Skin epidermis (tissue), 12 donors: Measurements from ENCODE around the gene ZNF329.

ENCODE experiments used
- H3K27ac ChIP-seq, 21 experiments: fragments of 200-600 bp; sonication (generic) in 11 of 21; one replicate each; pipeline ENCODE4 v1.5.0; 2020; ENCODE audit warnings: mild to moderate bottlenecking in 3 of 21, inconsistent platforms in 2 of 21, moderate library complexity in 2 of 21
- H3K4me3 ChIP-seq, 7 experiments: fragments of 200-600 bp; sonication (generic) in 2 of 7; one replicate each; pipeline ENCODE4 v1.5.0; 2020; ENCODE audit warnings: inconsistent platforms in 2 of 7, mild to moderate bottlenecking in 2 of 7, moderate library complexity in 1 of 7

The ZNF329 gene

DNA sequence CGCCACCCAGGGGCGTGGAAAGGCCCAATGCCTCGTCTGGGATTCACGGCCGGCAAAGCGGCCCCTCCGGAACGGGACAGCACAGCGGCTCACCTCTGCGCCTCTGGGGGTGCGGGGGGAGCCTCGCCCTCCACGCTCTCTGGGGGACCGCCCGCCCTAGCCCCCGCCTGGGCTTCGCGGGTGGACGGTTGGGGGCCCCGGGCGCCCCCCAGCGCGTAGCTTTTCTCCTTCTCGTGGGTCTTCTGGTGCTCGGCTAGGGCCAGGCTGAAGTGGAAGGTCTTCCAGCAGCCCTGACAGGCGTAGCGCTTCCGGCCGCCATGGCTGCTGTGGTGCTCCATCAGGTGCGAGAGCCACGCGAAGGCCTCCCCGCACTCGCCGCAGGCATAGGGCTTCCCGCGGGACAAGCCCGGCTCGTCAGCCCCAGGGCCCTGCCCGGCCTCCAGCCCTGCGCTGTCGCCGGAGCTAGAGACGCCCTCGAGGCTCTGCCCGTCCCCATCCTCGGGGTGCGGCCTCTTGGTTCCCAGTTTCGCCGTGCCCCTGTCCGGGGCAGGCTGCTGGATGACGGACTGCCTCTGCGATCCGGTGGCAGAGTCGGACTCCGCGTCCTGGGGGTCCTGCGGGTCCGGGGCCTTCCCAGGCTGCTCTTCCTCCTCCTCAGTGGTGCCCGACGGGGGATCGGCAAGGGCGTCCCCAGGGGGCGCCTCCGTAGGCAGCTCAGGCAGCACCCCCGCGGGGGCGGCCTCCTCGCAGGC, 65.8 kb downstream of the ZNF329 start:
- no peak overlapping the region for H3K4me3 ChIP-seq
- H3K27ac ChIP-seq, result no peak overlapping the region

DNA sequence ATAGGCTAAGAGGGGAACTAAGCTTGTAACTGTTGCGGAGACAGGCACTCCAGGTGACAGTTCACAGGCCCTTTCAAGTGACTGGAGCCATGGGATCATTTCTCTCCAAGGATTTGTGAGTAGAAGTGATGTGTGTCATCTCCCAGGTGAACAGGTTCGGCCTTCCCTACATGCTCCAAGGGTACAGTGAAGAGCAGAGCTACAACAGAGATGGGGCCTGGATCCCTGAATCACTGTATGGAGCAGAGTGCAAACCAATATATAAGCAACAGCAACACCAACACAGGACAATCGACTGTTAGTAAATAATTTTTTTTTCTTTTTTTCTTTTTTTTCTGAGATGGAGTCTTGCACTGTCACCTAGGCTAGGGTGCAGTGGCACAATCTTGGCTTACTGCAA, 67.6 kb downstream of the ZNF329 start:
- Histone ChIP-seq H3K4me3 (no peak overlapping the region), H3K27ac (no peak overlapping the region)

DNA sequence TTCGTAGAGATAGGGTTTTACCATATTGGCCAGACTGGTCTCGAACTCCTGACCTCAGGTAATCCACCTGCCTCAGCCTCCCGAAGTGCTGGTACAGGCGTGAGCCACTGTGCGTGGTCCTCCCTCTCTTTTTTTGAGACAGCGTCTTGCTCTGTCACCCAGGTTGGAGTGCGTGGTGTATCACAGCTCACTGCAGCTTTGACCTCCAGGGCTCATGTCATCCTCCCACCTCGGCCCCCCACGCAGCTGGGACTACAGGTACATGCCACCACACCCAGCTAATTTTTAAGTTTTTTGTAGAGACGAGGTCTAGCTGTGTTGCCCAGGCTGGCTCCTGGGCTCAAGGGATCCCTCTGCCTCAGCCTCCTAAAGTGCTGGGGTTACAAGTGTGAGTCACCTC, 70.8 kb downstream of the ZNF329 start:
- Histone ChIP-seq H3K4me3 (no peak overlapping the region), H3K27ac (no peak overlapping the region)
